Trophoblast cell (in vitro differentiated cells and primary cell): Measurements from ENCODE around the gene SPOCK1.
A peak's percentile ranks its signal among the peaks of the same experiment; 100 is the strongest.

Experiments
- DNase-seq, 2 donors: peaks; one replicate each; pipeline ENCODE4 v3.0.0-alpha.2; 2016
- H2AFZ ChIP-seq: 2 replicates; pipeline ENCODE4 v1.6.1; 2013; ENCODE audit warnings: low read length, moderate library complexity, mild to moderate bottlenecking; ENCODE audit not compliant: insufficient read depth, poor library complexity
- H2AK5ac ChIP-seq: 2 replicates; pipeline ENCODE4 v1.6.1; 2013; ENCODE audit warnings: mild to moderate bottlenecking, low read length
- H2BK120ac ChIP-seq: 2 replicates; pipeline ENCODE4 v1.6.1; 2013; ENCODE audit warnings: low read length, mild to moderate bottlenecking, moderate library complexity; ENCODE audit not compliant: insufficient read depth, poor library complexity
- H2BK12ac ChIP-seq: 2 replicates; pipeline ENCODE4 v1.6.1; 2013; ENCODE audit warnings: mild to moderate bottlenecking, low read length, moderate library complexity
- H2BK5ac ChIP-seq: 2 replicates; pipeline ENCODE4 v1.6.1; 2013; ENCODE audit warnings: low read length, low read depth, moderate library complexity, mild to moderate bottlenecking; ENCODE audit not compliant: poor library complexity
- H3K14ac ChIP-seq: 2 replicates; pipeline ENCODE4 v1.6.1; 2013; ENCODE audit warnings: mild to moderate bottlenecking, low read length
- H3K18ac ChIP-seq: 2 replicates; pipeline ENCODE4 v1.6.1; 2013; ENCODE audit warnings: mild to moderate bottlenecking, low read length
- H3K23ac ChIP-seq: 2 replicates; pipeline ENCODE4 v1.6.1; 2013; ENCODE audit warnings: low read length
- H3K27ac ChIP-seq: 2 replicates; pipeline ENCODE4 v1.5.1; 2013; ENCODE audit warnings: low read depth, mild to moderate bottlenecking, inconsistent platforms, low read length, moderate library complexity
- H3K27me3 ChIP-seq: 2 replicates; pipeline ENCODE4 v1.6.1; 2013; ENCODE audit warnings: inconsistent platforms, mild to moderate bottlenecking, low read length, moderate library complexity; ENCODE audit not compliant: insufficient read depth
- H3K36me3 ChIP-seq, 2 experiments: 1 replicate in 1 of 2; 2 replicates in 1 of 2; pipeline ENCODE4 v1.6.1; 2013; ENCODE audit warnings: low read length in 2 of 2, mild to moderate bottlenecking in 2 of 2, moderate library complexity in 1 of 2; ENCODE audit not compliant: insufficient read depth in 2 of 2, control insufficient read depth in 1 of 2
- H3K4ac ChIP-seq: 2 replicates; pipeline ENCODE4 v1.6.1; 2013; ENCODE audit warnings: low read depth, mild to moderate bottlenecking, low read length, moderate library complexity
- H3K4me1 ChIP-seq, 2 experiments: 1 replicate in 1 of 2; 2 replicates in 1 of 2; pipeline ENCODE4 v1.6.1; 2013; ENCODE audit warnings: low read length in 2 of 2, mild to moderate bottlenecking in 2 of 2, moderate library complexity in 1 of 2; ENCODE audit not compliant: insufficient read depth in 2 of 2, control insufficient read depth in 1 of 2
- H3K4me2 ChIP-seq: 2 replicates; pipeline ENCODE4 v1.6.1; 2013; ENCODE audit warnings: inconsistent platforms, mild to moderate bottlenecking, low read length, moderate library complexity
- H3K4me3 ChIP-seq: 2 replicates; pipeline ENCODE4 v1.5.1; 2013; ENCODE audit warnings: mild to moderate bottlenecking, low read depth, low read length, inconsistent platforms
- H3K79me1 ChIP-seq: one replicate; pipeline ENCODE4 v1.6.1; 2013; ENCODE audit warnings: low read length
- H3K79me2 ChIP-seq: 2 replicates; pipeline ENCODE4 v1.6.1; 2013; ENCODE audit warnings: low read length, mild to moderate bottlenecking; ENCODE audit not compliant: control insufficient read depth, insufficient read depth, poor library complexity
- H3K9ac ChIP-seq: 2 replicates; pipeline ENCODE4 v1.6.1; 2013; ENCODE audit warnings: mild to moderate bottlenecking, low read length
- H3K9me3 ChIP-seq: 2 replicates; pipeline ENCODE4 v1.6.1; 2013; ENCODE audit warnings: low read depth, mild to moderate bottlenecking, control low read depth, inconsistent platforms, low read length; ENCODE audit not compliant: insufficient read depth
- H4K12ac ChIP-seq: 2 replicates; pipeline ENCODE4 v1.6.1; 2013; ENCODE audit warnings: low read depth, mild to moderate bottlenecking, low read length, moderate library complexity
- H4K8ac ChIP-seq: 2 replicates; pipeline ENCODE4 v1.6.1; 2013; ENCODE audit warnings: low read depth, mild to moderate bottlenecking, low read length, moderate library complexity
- H4K91ac ChIP-seq: one replicate; pipeline ENCODE4 v1.6.1; 2013; ENCODE audit warnings: low read depth, mild to moderate bottlenecking, low read length, moderate library complexity
- WGBS: extraction: QIAGEN DNeasy Blood & Tissue Kit; methylation state at CpG from one replicate; pipeline ENCODE4 v1.1.7; 2013; ENCODE audit warnings: missing lambda C conversion rate; ENCODE audit not compliant: insufficient read length, insufficient coverage; ENCODE audit errors: extremely low coverage; 5-methylcytosine and 5-hydroxymethylcytosine counted together

Gene SPOCK1

DNA sequence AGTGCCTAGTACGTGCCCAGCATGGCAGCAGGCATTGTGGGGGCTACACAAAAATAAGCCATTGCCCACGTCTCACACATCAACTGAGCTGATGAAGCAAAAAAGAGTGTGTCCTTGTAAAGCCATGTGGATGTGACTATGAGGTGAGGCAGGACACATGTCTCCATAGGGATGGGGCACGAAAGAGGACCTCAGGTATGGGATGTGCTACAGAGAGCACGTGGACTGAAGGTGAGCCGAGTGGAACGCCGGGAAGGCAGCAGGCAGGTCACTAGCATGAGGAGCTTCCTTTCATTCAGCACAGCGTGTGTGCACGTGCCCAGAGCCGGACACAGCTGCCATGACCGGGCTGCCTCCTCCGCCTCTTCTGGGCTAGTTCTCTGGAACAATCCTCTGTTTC lies 429.8 kb downstream of the SPOCK1 start:
- WGBS, result no CpG with 5 or more reads among the region's 12 CpGs
- no peak for DNase-seq
- H3K23ac ChIP-seq, result no peak overlapping the region
- no peak overlapping the region for H3K14ac ChIP-seq
- H2BK12ac ChIP-seq, result no peak overlapping the region
- no peaks in the 10 kb centered on the region for H3K4me1 ChIP-seq
- H3K36me3 ChIP-seq, result no peaks in the 10 kb centered on the region
- no peaks in the 10 kb centered on the region for H3K27me3 ChIP-seq
- H3K9ac ChIP-seq, result no peak overlapping the region
- no peak overlapping the region for H4K12ac ChIP-seq
- H3K79me2 ChIP-seq, result no peaks in the 10 kb centered on the region
- H3K4ac ChIP-seq, result no peak overlapping the region
- no peaks in the 10 kb centered on the region for H3K79me1 ChIP-seq
- H2BK5ac ChIP-seq, result no peak overlapping the region
- no peak overlapping the region for H3K27ac ChIP-seq
- no peaks in the 10 kb centered on the region for H3K9me3 ChIP-seq
- H3K4me3 ChIP-seq, result no peak overlapping the region
- H3K4me2 ChIP-seq, result no peak overlapping the region
- H2BK120ac ChIP-seq, result no peak overlapping the region
- H4K8ac ChIP-seq, result no peak overlapping the region
- no peak overlapping the region for H3K18ac ChIP-seq
- H2AFZ ChIP-seq, result no peak overlapping the region
- no peak overlapping the region for H2AK5ac ChIP-seq
- no peak overlapping the region for H4K91ac ChIP-seq

DNA sequence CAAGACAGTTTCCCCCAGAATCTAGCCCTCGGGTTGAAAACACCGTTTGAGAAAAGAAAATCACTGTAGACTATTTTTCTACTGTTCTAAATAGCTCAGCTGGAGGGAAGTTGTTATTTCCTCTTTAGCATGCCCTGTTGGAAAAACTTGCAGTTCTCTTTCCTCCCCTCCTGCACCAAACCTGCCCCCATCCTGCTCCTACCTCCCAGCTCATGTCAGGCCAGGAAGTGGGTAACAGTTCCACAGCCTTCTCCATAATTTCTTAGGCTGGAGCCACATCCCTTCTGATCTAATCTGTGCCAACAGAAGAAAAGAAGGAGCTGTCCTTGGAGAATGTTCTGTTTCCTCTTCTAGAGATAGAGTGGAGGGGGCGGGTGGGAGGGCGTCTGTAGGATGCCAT lies 437.7 kb downstream of the SPOCK1 start:
- Histone ChIP-seq H2AK5ac (no peak overlapping the region), H3K4me3 (no peak overlapping the region), H3K27me3 (no peaks in the 10 kb centered on the region), H3K9me3 (no peaks in the 10 kb centered on the region), H2BK5ac (no peak overlapping the region), H3K9ac (no peak overlapping the region), H3K14ac (no peak overlapping the region), H3K4ac (no peak overlapping the region), H3K4me1 (no peaks in the 10 kb centered on the region), H2BK12ac (no peak overlapping the region), H2AFZ (no peak overlapping the region), H3K4me2 (no peak overlapping the region), H3K18ac (no peak overlapping the region), H3K79me2 (no peaks in the 10 kb centered on the region), H3K23ac (no peak overlapping the region), H4K8ac (no peak overlapping the region), H2BK120ac (no peak overlapping the region), H3K79me1 (no peaks in the 10 kb centered on the region), H3K27ac (no peak overlapping the region), H3K36me3 (no peaks in the 10 kb centered on the region), H4K12ac (no peak overlapping the region), H4K91ac (no peak overlapping the region)
- DNase-seq, result no peak
- WGBS, result no CpG with 5 or more reads among the region's 4 CpGs

DNA sequence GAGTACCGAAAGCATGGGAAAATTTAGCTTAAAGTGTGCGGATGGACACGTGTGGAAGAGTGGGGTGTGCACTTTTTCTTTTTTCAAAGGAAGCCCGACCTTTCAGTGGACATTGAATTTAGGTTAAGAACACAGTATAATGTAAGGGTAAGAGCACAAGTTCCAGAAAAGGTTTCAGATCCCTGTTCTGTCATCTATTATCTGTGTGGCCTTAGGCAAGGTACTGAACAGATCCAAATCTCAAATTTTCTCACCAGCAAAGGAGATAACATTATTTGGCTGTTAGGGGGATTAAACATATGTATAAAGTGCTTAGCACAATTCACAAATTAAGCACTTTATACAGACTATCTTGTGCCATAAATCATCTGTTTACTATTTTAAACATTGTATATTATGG lies 441.0 kb downstream of the SPOCK1 start:
- Histone ChIP-seq H3K9ac (no peak overlapping the region), H2BK12ac (no peak overlapping the region), H3K4ac (no peak overlapping the region), H4K8ac (no peak overlapping the region), H3K4me1 (peaks cover 0 to 5% of the 10 kb centered on the region in 2 experiments), H3K27ac (no peak overlapping the region), H3K27me3 (no peaks in the 10 kb centered on the region), H3K4me3 (no peak overlapping the region), H2BK5ac (no peak overlapping the region), H4K91ac (no peak overlapping the region), H2AK5ac (no peak overlapping the region), H3K14ac (no peak overlapping the region), H4K12ac (no peak overlapping the region), H2BK120ac (no peak overlapping the region), H3K9me3 (no peaks in the 10 kb centered on the region), H2AFZ (no peak overlapping the region), H3K18ac (no peak overlapping the region), H3K79me1 (no peaks in the 10 kb centered on the region), H3K23ac (no peak overlapping the region), H3K36me3 (no peaks in the 10 kb centered on the region), H3K4me2 (no peak overlapping the region), H3K79me2 (no peaks in the 10 kb centered on the region)
- WGBS, result no CpG with 5 or more reads among the region's 4 CpGs
- DNase-seq, result no peak

- no peak overlapping the region for H2AK5ac ChIP-seq
- WGBS, result no CpG with 5 or more reads among the region's 2 CpGs
- H3K18ac ChIP-seq, result no peak overlapping the region
- H3K27ac ChIP-seq, result no peak overlapping the region
- no peak overlapping the region for H4K12ac ChIP-seq
- H3K4me1 ChIP-seq, result peaks cover 0 to 6% of the 10 kb centered on the region in 2 experiments
- no peak overlapping the region for H4K8ac ChIP-seq
- no peak overlapping the region for H3K4me3 ChIP-seq
- no peak overlapping the region for H2BK120ac ChIP-seq
- no peaks in the 10 kb centered on the region for H3K79me2 ChIP-seq
- H2AFZ ChIP-seq, result no peak overlapping the region
- H3K14ac ChIP-seq, result no peak overlapping the region
- H2BK12ac ChIP-seq, result no peak overlapping the region
- H3K23ac ChIP-seq, result peak overlapping the region; percentile 33
- no peak overlapping the region for H2BK5ac ChIP-seq
- H3K36me3 ChIP-seq, result no peaks in the 10 kb centered on the region
- no peak overlapping the region for H3K4ac ChIP-seq
- H3K9me3 ChIP-seq, result no peaks in the 10 kb centered on the region
- H3K9ac ChIP-seq, result no peak overlapping the region
- no peak overlapping the region for H3K4me2 ChIP-seq
- H3K79me1 ChIP-seq, result no peaks in the 10 kb centered on the region
- H4K91ac ChIP-seq, result no peak overlapping the region
- no peaks in the 10 kb centered on the region for H3K27me3 ChIP-seq
- no peak for DNase-seq
These were observed 442.4 kb downstream of the SPOCK1 start for GRCh38 chr5:137056676-137057075.
